Stimulated activated effector memory CD8-positive, alpha-beta T cell treated with anti-CD3 and anti-CD28 coated beads, Interleukin-12 subunit alpha, Interleukin-12 subunit beta, amount 100 ng/mL, for 72 hours (primary cell): ENCODE data around the gene LIMS1.
A peak's percentile ranks its signal among the peaks of the same experiment; 100 is the strongest.
"Not testable (repeated sequence)": the region's sequence is repeated elsewhere in the genome, so short reads cannot be mapped to it uniquely, and the experiment has no call there.

Experiments used
- ATAC-seq: fragments of 150-1000 bp; cut with Tn5 transposase; 2 replicates; pipeline ENCODE4 v1.10.0; 2021
- DNase-seq, 2 donors: peaks; one replicate each; pipeline ENCODE4 v3.0.0; 2021 to 2022; ENCODE audit warnings: low spot score in 2 of 2
- H3K27ac Mint-ChIP-seq: one replicate; pipeline ENCODE4 v1.8.0; 2022; ENCODE audit warnings: mild to moderate bottlenecking, mixed read lengths
- H3K36me3 Mint-ChIP-seq: one replicate; pipeline ENCODE4 v1.8.0; 2022; ENCODE audit warnings: mild to moderate bottlenecking, mixed read lengths
- H3K4me1 Mint-ChIP-seq: one replicate; pipeline ENCODE4 v1.8.0; 2022; ENCODE audit warnings: mixed read lengths
- H3K4me3 Mint-ChIP-seq: one replicate; pipeline ENCODE4 v1.8.0; 2022; ENCODE audit warnings: mild to moderate bottlenecking, mixed read lengths
- H3K9me3 Mint-ChIP-seq: one replicate; pipeline ENCODE4 v1.8.0; 2022; ENCODE audit warnings: mixed read lengths

LIMS1 gene

GRCh38 chr2:108641756-108642155, 107.5 kb downstream of the LIMS1 start:
- Mint-ChIP-seq H3K4me3 (no peak overlapping the region), H3K4me1 (peaks cover 42% of the 10 kb centered on the region), H3K36me3 (peaks cover 11% of the 10 kb centered on the region), H3K27ac (no peak overlapping the region), H3K9me3 (peaks cover 2% of the 10 kb centered on the region)
- ATAC-seq: no peak
- no peak for DNase-seq

GRCh38 chr2:108643261-108643849, 109.1 kb downstream of the LIMS1 start:
- Mint-ChIP-seq H3K9me3 (peaks cover 2% of the 10 kb centered on the region), H3K4me1 (peaks cover 44% of the 10 kb centered on the region), H3K36me3 (peaks cover 6% of the 10 kb centered on the region), H3K27ac (no peak overlapping the region), H3K4me3 (no peak overlapping the region)
- DNase-seq (no peak), ATAC-seq (no peak)

- H3K4me3 Mint-ChIP-seq, H3K9me3 Mint-ChIP-seq, ATAC-seq, DNase-seq, H3K27ac Mint-ChIP-seq, H3K36me3 Mint-ChIP-seq: not testable (repeated sequence)
- peaks cover 49% of the 10 kb centered on the region for H3K4me1 Mint-ChIP-seq
Measured at GRCh38 chr2:108643862-108644261, 109.6 kb downstream of the LIMS1 start.

- peaks cover 54% of the 10 kb centered on the region for H3K4me1 Mint-ChIP-seq
Measured at GRCh38 chr2:108644446-108644845, 110.2 kb downstream of the LIMS1 start.

GRCh38 chr2:108648796-108649195, 114.5 kb downstream of the LIMS1 start:
- peaks cover 47% of the 10 kb centered on the region for H3K4me1 Mint-ChIP-seq
- not testable (repeated sequence) for H3K36me3 Mint-ChIP-seq, DNase-seq, ATAC-seq, H3K4me3 Mint-ChIP-seq, H3K9me3 Mint-ChIP-seq
- H3K27ac Mint-ChIP-seq: peak overlapping the region; percentile 48

More at GRCh38 chr2:108644446-108644845, 110.2 kb downstream of the LIMS1 start:
- DNase-seq, ATAC-seq, H3K9me3 Mint-ChIP-seq, H3K36me3 Mint-ChIP-seq, H3K4me3 Mint-ChIP-seq: not testable (repeated sequence)
- H3K27ac Mint-ChIP-seq: peak overlapping the region; percentile 15

- H3K4me3 Mint-ChIP-seq, ATAC-seq, H3K36me3 Mint-ChIP-seq, H3K9me3 Mint-ChIP-seq, DNase-seq: not testable (repeated sequence)
- peaks cover 41% of the 10 kb centered on the region for H3K4me1 Mint-ChIP-seq
- H3K27ac Mint-ChIP-seq: peak overlapping the region; percentile 74
Measured at GRCh38 chr2:108650465-108650864, 116.2 kb downstream of the LIMS1 start.

- Mint-ChIP-seq H3K27ac (peak overlapping the region; percentile 74), H3K4me3 (peak overlapping the region; percentile 15), H3K4me1 (peaks cover 31% of the 10 kb centered on the region)
- not testable (repeated sequence) for H3K9me3 Mint-ChIP-seq, H3K36me3 Mint-ChIP-seq, ATAC-seq, DNase-seq
Measured at GRCh38 chr2:108651468-108651867, 117.2 kb downstream of the LIMS1 start.

GRCh38 chr2:108652187-108652931, 118.1 kb downstream of the LIMS1 start:
- DNase-seq (peak; percentile 22 to 68), ATAC-seq (peak; percentile 99)
- Mint-ChIP-seq H3K4me1 (peaks cover 31% of the 10 kb centered on the region), H3K27ac (peak overlapping the region; percentile 86), H3K4me3 (peak overlapping the region; percentile 55)
- not testable (repeated sequence) for H3K36me3 Mint-ChIP-seq, H3K9me3 Mint-ChIP-seq

GRCh38 chr2:108653425-108653824, 119.2 kb downstream of the LIMS1 start:
- not testable (repeated sequence) for ATAC-seq

GRCh38 chr2:108653849-108654248, 119.6 kb downstream of the LIMS1 start:
- not testable (repeated sequence) for H3K36me3 Mint-ChIP-seq, H3K9me3 Mint-ChIP-seq, H3K27ac Mint-ChIP-seq, ATAC-seq, DNase-seq, H3K4me3 Mint-ChIP-seq
- H3K4me1 Mint-ChIP-seq: peaks cover 20% of the 10 kb centered on the region

More at GRCh38 chr2:108653425-108653824, 119.2 kb downstream of the LIMS1 start:
- DNase-seq, H3K36me3 Mint-ChIP-seq, H3K27ac Mint-ChIP-seq, H3K4me3 Mint-ChIP-seq, H3K9me3 Mint-ChIP-seq: not testable (repeated sequence)
- H3K4me1 Mint-ChIP-seq: peaks cover 24% of the 10 kb centered on the region

GRCh38 chr2:108654521-108655125, 120.4 kb downstream of the LIMS1 start:
- DNase-seq, H3K36me3 Mint-ChIP-seq, H3K9me3 Mint-ChIP-seq, H3K27ac Mint-ChIP-seq, H3K4me3 Mint-ChIP-seq, ATAC-seq: not testable (repeated sequence)
- H3K4me1 Mint-ChIP-seq: peaks cover 13% of the 10 kb centered on the region

GRCh38 chr2:108655270-108655669, 121.0 kb downstream of the LIMS1 start:
- H3K4me1 Mint-ChIP-seq: peaks cover 11% of the 10 kb centered on the region
- not testable (repeated sequence) for H3K27ac Mint-ChIP-seq, ATAC-seq, H3K4me3 Mint-ChIP-seq, H3K9me3 Mint-ChIP-seq, DNase-seq, H3K36me3 Mint-ChIP-seq

- H3K9me3 Mint-ChIP-seq, H3K36me3 Mint-ChIP-seq, DNase-seq, H3K27ac Mint-ChIP-seq, H3K4me1 Mint-ChIP-seq, ATAC-seq, H3K4me3 Mint-ChIP-seq: not testable (repeated sequence)
Measured at GRCh38 chr2:108656282-108656681, 122.0 kb downstream of the LIMS1 start.

- H3K9me3 Mint-ChIP-seq, H3K4me3 Mint-ChIP-seq, H3K27ac Mint-ChIP-seq, H3K36me3 Mint-ChIP-seq, ATAC-seq, DNase-seq: not testable (repeated sequence)
- H3K4me1 Mint-ChIP-seq: peaks cover 15% of the 10 kb centered on the region
Measured at GRCh38 chr2:108657517-108657916, 123.2 kb downstream of the LIMS1 start.

- H3K4me1 Mint-ChIP-seq: peaks cover 17% of the 10 kb centered on the region
- ATAC-seq: peak; percentile 17
- H3K9me3 Mint-ChIP-seq, DNase-seq, H3K36me3 Mint-ChIP-seq, H3K4me3 Mint-ChIP-seq, H3K27ac Mint-ChIP-seq: not testable (repeated sequence)
Measured at GRCh38 chr2:108658553-108658952, 124.3 kb downstream of the LIMS1 start.
